D721Med (cell line): ENCODE data around the gene ACSL1.

Experiments
- DNase-seq: peaks from one replicate; pipeline ENCODE4 v3.0.0; 2011; ENCODE audit warnings: low spot score; ENCODE audit not compliant: insufficient read length
- FAIRE-seq: peaks from 2 replicates; lab custom pipeline; 2011; peaks lifted over from hg19 to GRCh38; lab: Jason Lieb, UNC
- TF ChIP-seq, protein P1 (sequence below): IDR thresholded peaks from 2 replicates; pipeline ENCODE4 v1.5.1; 2012; ENCODE audit warnings: mild to moderate bottlenecking, control low read depth; ENCODE audit not compliant: insufficient read depth; ENCODE audit errors: missing control alignments

The ACSL1 gene

DNA sequence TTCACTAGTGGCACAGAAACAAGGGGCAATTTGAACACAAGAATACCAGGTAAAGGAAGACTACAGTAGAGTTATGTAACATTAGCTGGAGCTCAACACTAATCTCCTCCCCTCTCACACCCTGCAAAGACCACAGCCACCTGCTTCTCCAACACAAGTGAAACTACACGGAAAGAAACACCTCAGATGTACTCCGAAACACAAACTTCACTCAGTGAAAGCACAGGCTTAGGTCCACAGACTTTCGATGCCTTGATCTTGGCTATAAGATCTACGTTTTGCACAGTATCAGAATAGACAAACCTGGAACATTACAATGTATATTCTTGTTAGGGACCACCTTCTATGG lies 7.6 kb downstream of the ACSL1 start:
- FAIRE-seq (no peak), DNase-seq (no peak)
- TF ChIP-seq, protein P1, sequence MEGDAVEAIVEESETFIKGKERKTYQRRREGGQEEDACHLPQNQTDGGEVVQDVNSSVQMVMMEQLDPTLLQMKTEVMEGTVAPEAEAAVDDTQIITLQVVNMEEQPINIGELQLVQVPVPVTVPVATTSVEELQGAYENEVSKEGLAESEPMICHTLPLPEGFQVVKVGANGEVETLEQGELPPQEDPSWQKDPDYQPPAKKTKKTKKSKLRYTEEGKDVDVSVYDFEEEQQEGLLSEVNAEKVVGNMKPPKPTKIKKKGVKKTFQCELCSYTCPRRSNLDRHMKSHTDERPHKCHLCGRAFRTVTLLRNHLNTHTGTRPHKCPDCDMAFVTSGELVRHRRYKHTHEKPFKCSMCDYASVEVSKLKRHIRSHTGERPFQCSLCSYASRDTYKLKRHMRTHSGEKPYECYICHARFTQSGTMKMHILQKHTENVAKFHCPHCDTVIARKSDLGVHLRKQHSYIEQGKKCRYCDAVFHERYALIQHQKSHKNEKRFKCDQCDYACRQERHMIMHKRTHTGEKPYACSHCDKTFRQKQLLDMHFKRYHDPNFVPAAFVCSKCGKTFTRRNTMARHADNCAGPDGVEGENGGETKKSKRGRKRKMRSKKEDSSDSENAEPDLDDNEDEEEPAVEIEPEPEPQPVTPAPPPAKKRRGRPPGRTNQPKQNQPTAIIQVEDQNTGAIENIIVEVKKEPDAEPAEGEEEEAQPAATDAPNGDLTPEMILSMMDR: no peak

DNA sequence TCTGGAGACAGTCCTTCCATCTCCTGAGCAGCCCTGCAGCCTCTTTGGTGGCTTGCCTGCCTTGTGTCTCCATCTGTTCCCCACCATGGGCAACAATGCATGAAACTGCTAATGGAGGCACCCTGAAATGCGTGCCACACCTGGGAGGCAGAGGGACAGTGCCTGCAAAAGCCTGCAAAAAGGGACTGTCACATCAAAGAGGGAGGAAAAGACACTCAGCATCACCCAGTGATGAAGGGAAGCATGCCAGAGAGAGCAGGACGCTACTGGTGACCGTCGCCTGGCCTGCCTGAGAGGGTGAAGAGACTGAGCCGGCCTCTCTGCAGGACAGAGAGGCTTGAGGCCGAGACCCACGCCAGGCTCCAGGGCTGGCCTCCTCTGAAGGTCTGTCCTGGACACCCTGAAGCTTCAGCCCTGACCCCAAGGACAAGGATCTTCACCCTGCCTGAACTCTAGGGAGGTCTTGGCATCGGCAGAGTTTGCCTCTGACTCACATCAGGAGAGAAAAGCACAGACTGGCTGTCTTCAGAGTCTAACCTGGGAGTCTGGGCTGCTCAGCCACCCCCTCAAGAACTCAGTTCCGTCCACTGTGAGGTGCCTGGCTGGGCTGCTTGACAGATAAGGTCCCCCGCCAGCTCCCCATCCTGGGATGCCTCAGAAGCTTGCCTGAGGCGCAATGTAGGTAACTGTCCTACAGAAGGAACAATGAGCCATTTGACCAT lies 8.1 kb downstream of the ACSL1 start:
- no peak for DNase-seq
- FAIRE-seq: no peak
- TF ChIP-seq, protein P1: no peak

DNA sequence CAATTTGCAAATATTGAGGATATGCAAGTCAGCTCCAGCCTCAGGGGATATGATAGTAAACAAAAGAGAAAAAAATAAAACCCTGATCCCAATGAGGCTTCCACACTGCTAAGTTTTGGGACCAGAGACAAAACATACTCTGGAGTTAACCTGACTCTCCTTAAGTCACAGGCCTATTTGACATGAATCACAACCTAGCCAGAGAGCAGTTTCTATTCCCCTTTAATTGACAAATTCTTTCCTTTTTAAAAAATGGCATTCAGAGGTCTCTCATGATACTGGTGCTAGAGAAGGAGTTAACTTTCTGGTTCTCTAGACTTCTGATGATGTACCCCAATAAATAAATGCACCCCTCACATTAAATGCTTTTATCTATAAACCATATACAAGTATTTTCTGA lies 8.8 kb downstream of the ACSL1 start:
- no peak for FAIRE-seq
- TF ChIP-seq, protein P1: no peak
- no peak for DNase-seq

DNA sequence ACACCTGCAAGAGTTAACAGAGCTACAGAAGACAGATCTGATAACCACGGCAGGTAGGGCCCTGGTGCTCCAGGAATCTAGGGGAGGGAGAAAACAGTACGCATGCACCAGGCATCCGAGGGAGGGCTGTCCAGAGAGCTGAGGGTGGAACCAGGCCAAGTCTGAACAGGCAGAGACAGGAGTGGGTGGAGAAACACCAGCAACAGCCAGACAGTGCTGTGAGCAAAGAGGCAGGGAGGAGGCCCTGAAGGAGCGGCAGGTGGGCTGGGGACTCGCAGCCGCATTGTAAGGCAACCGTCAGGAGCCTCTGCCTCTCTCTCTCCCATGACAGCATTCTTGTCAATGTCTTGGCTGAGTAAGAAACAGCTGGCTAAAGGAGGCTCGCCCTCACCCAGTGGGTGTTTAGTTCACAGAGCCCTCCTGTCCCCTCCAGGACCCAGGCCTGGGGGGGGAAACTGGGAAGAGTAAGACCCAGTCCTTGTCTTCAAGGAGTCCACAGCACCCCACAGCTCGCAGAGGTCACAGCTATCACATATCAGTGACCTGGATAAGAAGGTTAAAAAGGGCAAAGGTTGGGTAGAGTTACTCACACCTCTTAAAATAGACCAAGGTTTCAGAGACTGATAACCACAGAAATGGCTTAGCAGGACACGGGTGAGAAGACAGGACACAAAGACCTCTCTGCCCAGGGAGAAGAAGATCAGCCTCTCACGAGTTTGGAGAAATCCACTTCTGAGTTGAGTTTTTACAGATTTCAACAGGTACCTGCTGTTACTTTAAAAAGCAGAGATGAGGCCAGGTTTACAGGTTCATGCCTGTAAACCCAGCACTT lies 10.5 kb downstream of the ACSL1 start:
- DNase-seq (no peak), FAIRE-seq (no peak)
- TF ChIP-seq, protein P1: no peak

DNA sequence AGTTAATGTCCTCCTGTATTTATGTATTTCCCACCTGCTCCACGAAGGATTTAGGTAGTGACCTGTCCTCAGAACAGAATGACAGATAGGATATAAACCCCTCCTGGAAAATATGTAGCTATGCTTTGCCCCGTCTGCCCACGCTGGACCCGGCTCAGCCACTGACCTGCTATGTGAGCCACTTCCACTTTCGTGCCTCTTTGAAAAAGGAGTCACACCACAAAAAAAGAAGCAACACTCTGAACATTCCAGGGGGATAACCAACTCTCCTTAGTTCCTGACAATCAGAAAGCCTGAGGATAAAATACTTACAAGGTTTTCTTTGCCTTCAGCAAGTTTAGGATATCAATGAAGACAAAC lies 11.1 kb downstream of the ACSL1 start:
- FAIRE-seq: no peak
- TF ChIP-seq, protein P1: no peak
- DNase-seq: no peak

DNA sequence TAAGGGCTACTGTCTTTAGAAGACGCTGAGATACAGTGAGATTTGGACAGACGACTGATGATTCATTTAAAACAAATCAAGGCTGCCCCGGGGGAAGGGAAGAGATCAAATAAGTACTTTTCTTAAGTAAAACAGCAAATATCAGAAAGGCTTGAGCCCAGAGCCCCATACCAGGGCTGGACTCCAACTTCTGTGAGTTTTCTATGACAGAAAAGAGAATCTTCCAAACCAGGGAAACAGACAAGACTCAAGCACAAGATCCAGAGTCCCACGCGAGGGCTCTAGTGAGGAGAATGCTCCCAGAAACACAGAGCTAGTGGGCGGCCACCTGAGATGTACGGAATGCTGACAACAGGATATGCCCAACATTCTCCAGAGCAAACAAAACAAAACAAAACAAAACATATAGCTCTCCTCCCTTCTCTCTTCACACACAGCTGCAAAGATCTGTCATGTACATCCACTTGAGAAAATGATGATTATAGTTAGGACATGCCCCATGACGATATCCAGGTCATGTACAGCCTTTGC lies 13.1 kb downstream of the ACSL1 start:
- FAIRE-seq (no peak), DNase-seq (no peak)
- TF ChIP-seq, protein P1: no peak

DNA sequence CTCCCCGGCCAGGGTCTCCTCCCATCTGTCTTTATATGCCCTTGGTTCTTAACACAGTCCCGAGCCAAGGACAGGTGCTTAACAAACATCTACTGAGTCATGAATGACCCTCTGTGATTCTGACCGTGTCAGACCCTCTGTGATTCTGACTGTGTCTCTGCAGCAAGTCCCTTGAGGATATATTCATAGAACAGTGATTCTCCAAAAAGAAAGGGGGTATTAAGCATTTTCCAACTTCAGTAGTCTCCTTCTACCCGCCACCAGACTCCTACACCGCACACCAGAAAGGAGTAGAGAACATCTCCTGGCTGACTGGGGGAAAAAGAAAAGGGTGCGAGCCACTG lies 13.6 kb downstream of the ACSL1 start:
- TF ChIP-seq, protein P1: no peak
- FAIRE-seq (no peak), DNase-seq (no peak)
